Panc1 (cell line): Measurements from ENCODE around the gene SPINK6. TPM values are rescaled to one million over a fixed set of nuclear protein-coding genes. Genes with fewer than 3 reads are reported as not detected.
A peak's percentile ranks its signal among the peaks of the same experiment; 100 is the strongest.

Experiments
- ATAC-seq: fragments of 200-7000 bp; cut with Tn5 transposase; 2 replicates; pipeline ENCODE4 v1.9.1; 2020; ENCODE audit warnings: mild to moderate bottlenecking, moderate library complexity
- BruUV-seq: library from RNA; stranded (reverse); fragments of 400-500 nt; replicated peaks from 2 replicates; lab custom pipeline; 2021; lab: Mats Ljungman, UMichigan
- CTCF ChIA-PET: fragments of 300-600 bp; sonication (Branson Sonifier 250); formaldehyde crosslinking; loops from one replicate; lab custom pipeline; 2022; ENCODE audit warnings: antibody characterized with exemption; lab: Charles Lee
- POLR2A ChIA-PET: fragments of 300-600 bp; sonication (Branson Sonifier 250); formaldehyde crosslinking; loops from one replicate; lab custom pipeline; 2022; ENCODE audit warnings: antibody characterized with exemption; lab: Charles Lee
- DNase-seq: peaks from one replicate; pipeline ENCODE4 v3.0.0-alpha.2; 2010; ENCODE audit warnings: low read depth, low spot score
- H3K27ac ChIP-seq: 2 replicates; pipeline ENCODE4 v1.5.1; 2011; ENCODE audit warnings: mild to moderate bottlenecking, low read length, inconsistent platforms
- H3K27me3 ChIP-seq: fragments of 200-500 bp; sonication (Bioruptor generic); 2 replicates; pipeline ENCODE4 v1.6.0; 2014; ENCODE audit warnings: low read length, inconsistent platforms; ENCODE audit not compliant: control insufficient read depth, insufficient read depth
- H3K36me3 ChIP-seq: fragments of 200-500 bp; sonication (Bioruptor generic); 2 replicates; pipeline ENCODE4 v1.5.1; 2014; ENCODE audit warnings: inconsistent platforms, mild to moderate bottlenecking, low read length, moderate library complexity; ENCODE audit not compliant: control insufficient read depth, insufficient read depth
- H3K4me1 ChIP-seq: 2 replicates; pipeline ENCODE4 v1.5.1; 2011; ENCODE audit warnings: inconsistent platforms, mild to moderate bottlenecking, low read length, moderate library complexity; ENCODE audit not compliant: control insufficient read depth, insufficient read depth
- H3K4me3 ChIP-seq, 2 experiments: 2 replicates each; pipeline ENCODE4 v1.5.1; 2011 to 2012; ENCODE audit warnings: low read depth in 2 of 2, low read length in 2 of 2, mild to moderate bottlenecking in 2 of 2, inconsistent platforms in 1 of 2, moderate library complexity in 1 of 2
- H3K9me3 ChIP-seq: fragments of 200-500 bp; sonication (Bioruptor generic); 2 replicates; pipeline ENCODE4 v1.5.1; 2014; ENCODE audit warnings: low read depth, mild to moderate bottlenecking, inconsistent platforms, low read length, moderate library complexity; ENCODE audit not compliant: control insufficient read depth, insufficient read depth
- CTCF ChIP-seq: fragments of 450-650 bp; IDR thresholded peaks from 2 replicates; pipeline ENCODE4 v1.5.1; 2017; ENCODE audit warnings: mild to moderate bottlenecking
- POLR2AphosphoS5 ChIP-seq: IDR thresholded peaks from 2 replicates; pipeline ENCODE4 v1.6.1; 2012; ENCODE audit warnings: mild to moderate bottlenecking, low read depth, low read length, moderate library complexity
- REST ChIP-seq, 2 experiments: IDR thresholded peaks; 2 replicates each; pipeline ENCODE4 v1.6.1; 2011 to 2012; ENCODE audit warnings: low read depth in 2 of 2, control low read depth in 1 of 2, low read length in 1 of 2, mild to moderate bottlenecking in 1 of 2, moderate library complexity in 1 of 2; ENCODE audit not compliant: insufficient read depth in 1 of 2
- SIN3A ChIP-seq: IDR thresholded peaks from 2 replicates; pipeline ENCODE4 v1.6.1; 2012; ENCODE audit warnings: low read depth, mild to moderate bottlenecking, low read length, moderate library complexity, borderline replicate concordance; ENCODE audit not compliant: insufficient read depth
- TCF7L2 ChIP-seq: IDR thresholded peaks from 2 replicates; pipeline ENCODE4 v1.6.1; 2011; ENCODE audit warnings: mild to moderate bottlenecking, low read depth, low read length, inconsistent platforms
- in situ Hi-C: cut with HindIII; loops from 2 replicates; pipeline ENCODE4 v1.10.0; 2016; ENCODE audit warnings: low sequenced_read_pairs, low pct_unique_long_range_greater_than_20kb
- intact Hi-C: fragments of 100-400 bp; cut with micrococcal nuclease; formaldehyde crosslinking; loops from one replicate; pipeline ENCODE4 v1.10.0; 2022; ENCODE audit not compliant: unreplicated experiment
- total RNA-seq: library from RNA; stranded (reverse); gene quantifications from one replicate; pipeline ENCODE4 v1.2.1, GENCODE V29; 2021; ENCODE audit not compliant: unreplicated experiment

The SPINK6 gene
- total RNA-seq, 1 experiment from 2014 or later = not detected

- Histone ChIP-seq H3K4me1 (no peaks in the 10 kb centered on the region), H3K9me3 (no peaks in the 10 kb centered on the region), H3K27me3 (no peaks in the 10 kb centered on the region), H3K36me3 (no peaks in the 10 kb centered on the region; the same call in 1 of the 2 replicates), H3K27ac (no peak overlapping the region), H3K4me3 (no peak overlapping the region)
- in situ Hi-C loops = no loop called here
- POLR2A ChIA-PET = no interaction called here
- CTCF ChIA-PET = no interaction called here
- intact Hi-C loops = no loop called here
- BruUV-seq = no TSS peak
- ATAC-seq = no peak
- peak; percentile 36 for DNase-seq
- TF ChIP-seq TCF7L2 = no peak
- TF ChIP-seq CTCF = no peak
- no peak for TF ChIP-seq POLR2AphosphoS5
- no peak for TF ChIP-seq REST (IDR thresholded peaks at IDR 0.05; ENCODE audit: insufficient read depth in 1 of 2, low read depth in 2 of 2, low read length in 1 of 2)
- TF ChIP-seq SIN3A = no peak
These were observed 16.4 kb upstream of the SPINK6 start for GRCh38 chr5:148186248-148187003.

GRCh38 chr5:148191010-148191409 lies 11.8 kb upstream of the SPINK6 start:
- POLR2A ChIA-PET = no interaction called here
- no peaks in the 10 kb centered on the region for H3K27me3 ChIP-seq
- no peak for ATAC-seq
- no peak overlapping the region for H3K4me3 ChIP-seq
- CTCF ChIA-PET = no interaction called here
- H3K36me3 ChIP-seq = no peaks in the 10 kb centered on the region
- TF ChIP-seq TCF7L2 (no peak), POLR2AphosphoS5 (no peak), REST (IDR thresholded peaks at IDR 0.05; ENCODE audit: insufficient read depth in 1 of 2, low read depth in 2 of 2, low read length in 1 of 2) (no peak), SIN3A (no peak), CTCF (no peak)
- no peak for DNase-seq
- in situ Hi-C loops = no loop called here
- intact Hi-C loops = no loop called here
- BruUV-seq = no TSS peak
- no peaks in the 10 kb centered on the region for H3K4me1 ChIP-seq
- no peak overlapping the region for H3K27ac ChIP-seq
- H3K9me3 ChIP-seq = no peaks in the 10 kb centered on the region
